HG03066 (cell line): ENCODE data around the gene BEND5.

Experiments
- ATAC-seq: cut with Tn5 transposase; IDR thresholded peaks from one replicate; pipeline ENCODE4 v1.9.1; 2021; ENCODE audit warnings: low read depth; ENCODE audit not compliant: unreplicated experiment

BEND5 gene

GRCh38 chr1:48767975-48768510, 8.6 kb downstream of the BEND5 start:
- no peak for ATAC-seq

GRCh38 chr1:48765335-48765734, 11.4 kb downstream of the BEND5 start:
- ATAC-seq: no peak

- no peak for ATAC-seq
Measured at GRCh38 chr1:48761986-48762385, 14.7 kb downstream of the BEND5 start.

GRCh38 chr1:48761411-48761810, 15.3 kb downstream of the BEND5 start:
- no peak for ATAC-seq

- no peak for ATAC-seq
Measured at GRCh38 chr1:48760857-48761256, 15.8 kb downstream of the BEND5 start.

- ATAC-seq: no peak
Measured at GRCh38 chr1:48758976-48759375, 17.7 kb downstream of the BEND5 start.

GRCh38 chr1:48757363-48757762, 19.3 kb downstream of the BEND5 start:
- ATAC-seq: no peak

GRCh38 chr1:48756683-48757316, 19.9 kb downstream of the BEND5 start:
- ATAC-seq: no peak

- no peak for ATAC-seq
Measured at GRCh38 chr1:48753293-48753692, 23.4 kb downstream of the BEND5 start.

GRCh38 chr1:48750109-48750508, 26.6 kb downstream of the BEND5 start:
- ATAC-seq: peak; percentile 82

- ATAC-seq: no peak
Measured at GRCh38 chr1:48749068-48749467, 27.6 kb downstream of the BEND5 start.

- ATAC-seq: no peak
Measured at GRCh38 chr1:48746906-48747305, 29.8 kb downstream of the BEND5 start.

GRCh38 chr1:48744032-48744431, 32.7 kb downstream of the BEND5 start:
- no peak for ATAC-seq

GRCh38 chr1:48743480-48743879, 33.2 kb downstream of the BEND5 start:
- ATAC-seq: no peak

GRCh38 chr1:48741380-48741779, 35.3 kb downstream of the BEND5 start:
- no peak for ATAC-seq

- ATAC-seq: no peak
Measured at GRCh38 chr1:48740621-48741020, 36.1 kb downstream of the BEND5 start.

GRCh38 chr1:48739091-48739490, 37.6 kb downstream of the BEND5 start:
- ATAC-seq: no peak

GRCh38 chr1:48738356-48738755, 38.3 kb downstream of the BEND5 start:
- ATAC-seq: no peak

GRCh38 chr1:48735796-48736195, 40.9 kb downstream of the BEND5 start:
- ATAC-seq: no peak

GRCh38 chr1:48730164-48730910, 46.4 kb downstream of the BEND5 start:
- peak; percentile 57 for ATAC-seq

GRCh38 chr1:48728584-48728983, 48.1 kb downstream of the BEND5 start:
- no peak for ATAC-seq
